ENCODE results near the gene PKP4. TPM values are rescaled to one million over a fixed set of nuclear protein-coding genes. Genes with fewer than 3 reads are reported as not detected.
A peak's percentile ranks its signal among the peaks of the same experiment; 100 is the strongest.

Gene PKP4
- total RNA-seq, 1 experiment from 2014 or later: 59.1 TPM

DNA sequence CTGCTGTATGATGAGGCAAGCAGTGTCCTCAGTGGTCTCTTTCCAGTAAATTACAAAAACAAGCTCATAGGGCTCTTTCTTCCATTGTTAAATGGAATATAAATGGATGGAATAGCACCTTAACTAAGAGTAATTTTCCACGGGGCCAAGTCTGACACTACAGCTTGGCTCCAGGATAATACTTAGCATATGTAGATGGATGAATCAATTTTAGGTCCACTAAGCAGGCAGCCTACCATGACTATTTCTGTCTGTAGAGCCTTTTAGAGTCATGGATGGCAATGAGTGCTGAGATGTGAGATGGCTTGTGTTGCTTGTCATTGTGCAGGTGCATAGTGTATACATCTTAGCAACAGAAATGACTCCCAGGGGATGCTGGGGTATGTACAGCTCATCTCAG is 125.9 kb downstream of the PKP4 start:
- intact Hi-C loops (cut with micrococcal nuclease; ENCODE audit: unreplicated experiment): no loop called here
- Histone ChIP-seq H3K4me3 (no peak overlapping the region), H3K36me3 (ENCODE audit: low read depth) (no peaks in the 10 kb centered on the region), H3F3A (ENCODE audit: insufficient read depth, low read depth) (no peaks in the 10 kb centered on the region), H3K9me3 (ENCODE audit: insufficient read depth, low read depth) (no peaks in the 10 kb centered on the region), H4K20me1 (ENCODE audit: insufficient read depth) (no peaks in the 10 kb centered on the region), H3K4me1 (replicated peaks; ENCODE audit: insufficient read depth) (peaks cover 8% of the 10 kb centered on the region), H3K4me2 (no peak overlapping the region), H3K79me2 (ENCODE audit: low read depth) (no peaks in the 10 kb centered on the region), H3K27ac (no peak overlapping the region), H3K27me3 (ENCODE audit: insufficient read depth, low read depth) (no peaks in the 10 kb centered on the region), H3K9me2 (ENCODE audit: insufficient read depth) (no peaks in the 10 kb centered on the region), H2AFZ (no peak overlapping the region)
- ChIA-PET CTCF (no interaction called here), POLR2A (ENCODE audit: unreplicated experiment) (no interaction called here)
- BruUV-seq (replicated peaks): no TSS peak
- no peak for DNase-seq
- TF ChIP-seq, protein P1, sequence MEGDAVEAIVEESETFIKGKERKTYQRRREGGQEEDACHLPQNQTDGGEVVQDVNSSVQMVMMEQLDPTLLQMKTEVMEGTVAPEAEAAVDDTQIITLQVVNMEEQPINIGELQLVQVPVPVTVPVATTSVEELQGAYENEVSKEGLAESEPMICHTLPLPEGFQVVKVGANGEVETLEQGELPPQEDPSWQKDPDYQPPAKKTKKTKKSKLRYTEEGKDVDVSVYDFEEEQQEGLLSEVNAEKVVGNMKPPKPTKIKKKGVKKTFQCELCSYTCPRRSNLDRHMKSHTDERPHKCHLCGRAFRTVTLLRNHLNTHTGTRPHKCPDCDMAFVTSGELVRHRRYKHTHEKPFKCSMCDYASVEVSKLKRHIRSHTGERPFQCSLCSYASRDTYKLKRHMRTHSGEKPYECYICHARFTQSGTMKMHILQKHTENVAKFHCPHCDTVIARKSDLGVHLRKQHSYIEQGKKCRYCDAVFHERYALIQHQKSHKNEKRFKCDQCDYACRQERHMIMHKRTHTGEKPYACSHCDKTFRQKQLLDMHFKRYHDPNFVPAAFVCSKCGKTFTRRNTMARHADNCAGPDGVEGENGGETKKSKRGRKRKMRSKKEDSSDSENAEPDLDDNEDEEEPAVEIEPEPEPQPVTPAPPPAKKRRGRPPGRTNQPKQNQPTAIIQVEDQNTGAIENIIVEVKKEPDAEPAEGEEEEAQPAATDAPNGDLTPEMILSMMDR (conservative IDR thresholded peaks at IDR 0.05): no peak
- TF ChIP-seq EZH2 (IDR thresholded peaks at IDR 0.05; ENCODE audit: low read depth): no peak

DNA sequence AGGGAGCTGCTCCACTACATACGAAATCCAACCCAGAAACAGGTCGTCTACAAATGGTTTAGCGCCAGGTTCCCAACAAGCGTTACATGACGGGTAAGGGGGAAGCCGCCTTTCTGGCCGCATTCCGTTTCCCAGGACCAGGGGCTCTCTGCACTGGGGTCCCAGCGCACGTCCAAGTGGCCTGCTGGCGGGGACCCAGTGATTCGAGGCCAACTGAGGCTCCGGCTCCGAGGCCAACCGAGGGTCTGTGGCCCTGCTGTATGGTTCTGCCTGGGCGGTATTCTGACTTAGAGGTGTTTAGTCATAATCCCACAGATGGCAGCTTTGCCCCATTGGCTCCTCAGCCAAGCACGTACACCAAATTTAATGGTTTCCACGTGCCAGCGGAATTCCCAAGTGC is 127.2 kb downstream of the PKP4 start:
- no peaks in the 10 kb centered on the region for H3K27me3 ChIP-seq (ENCODE audit: insufficient read depth, low read depth)
- no peaks in the 10 kb centered on the region for H3K9me2 ChIP-seq (ENCODE audit: insufficient read depth)
- no peak overlapping the region for H3K4me3 ChIP-seq
- H4K20me1 ChIP-seq (ENCODE audit: insufficient read depth): no peaks in the 10 kb centered on the region
- TF ChIP-seq, protein P1 (conservative IDR thresholded peaks at IDR 0.05): no peak
- TF ChIP-seq EZH2 (IDR thresholded peaks at IDR 0.05; ENCODE audit: low read depth): no peak
- no TSS peak for BruUV-seq (replicated peaks)
- H3K79me2 ChIP-seq (ENCODE audit: low read depth): no peaks in the 10 kb centered on the region
- H3K4me1 ChIP-seq (replicated peaks; ENCODE audit: insufficient read depth): peaks cover 8% of the 10 kb centered on the region
- no peak overlapping the region for H2AFZ ChIP-seq
- POLR2A ChIA-PET (ENCODE audit: unreplicated experiment): no interaction called here
- H3F3A ChIP-seq (ENCODE audit: insufficient read depth, low read depth): no peaks in the 10 kb centered on the region
- no peaks in the 10 kb centered on the region for H3K36me3 ChIP-seq (ENCODE audit: low read depth)
- no peak for DNase-seq
- intact Hi-C loops (cut with micrococcal nuclease; ENCODE audit: unreplicated experiment): no loop called here
- H3K27ac ChIP-seq: no peak overlapping the region
- CTCF ChIA-PET: no interaction called here
- H3K9me3 ChIP-seq (ENCODE audit: insufficient read depth, low read depth): no peaks in the 10 kb centered on the region
- no peak overlapping the region for H3K4me2 ChIP-seq

- H3K79me2 ChIP-seq (ENCODE audit: low read depth): no peaks in the 10 kb centered on the region
- H3K4me1 ChIP-seq (replicated peaks; ENCODE audit: insufficient read depth): peaks cover 8% of the 10 kb centered on the region
- H3K27ac ChIP-seq: 0 out of 2 replicates have a peak overlapping the region, but pooled peaks have one; percentile 6
- DNase-seq: peak in 1 of 2 experiments; percentile 64
- intact Hi-C loops (cut with micrococcal nuclease; ENCODE audit: unreplicated experiment): no loop called here
- ChIA-PET POLR2A (ENCODE audit: unreplicated experiment) (no interaction called here), CTCF (no interaction called here)
- H4K20me1 ChIP-seq (ENCODE audit: insufficient read depth): no peaks in the 10 kb centered on the region
- no peaks in the 10 kb centered on the region for H3K27me3 ChIP-seq (ENCODE audit: insufficient read depth, low read depth)
- no peak overlapping the region for H3K4me3 ChIP-seq
- H3K4me2 ChIP-seq: no peak overlapping the region
- no peaks in the 10 kb centered on the region for H3F3A ChIP-seq (ENCODE audit: insufficient read depth, low read depth)
- no peak overlapping the region for H2AFZ ChIP-seq
- H3K36me3 ChIP-seq (ENCODE audit: low read depth): no peaks in the 10 kb centered on the region
- TF ChIP-seq, protein P1 (conservative IDR thresholded peaks at IDR 0.05): no peak
- no peak for TF ChIP-seq EZH2 (IDR thresholded peaks at IDR 0.05; ENCODE audit: low read depth)
- no peaks in the 10 kb centered on the region for H3K9me3 ChIP-seq (ENCODE audit: insufficient read depth, low read depth)
- BruUV-seq (replicated peaks): no TSS peak
- H3K9me2 ChIP-seq (ENCODE audit: insufficient read depth): no peaks in the 10 kb centered on the region
These were observed 129.7 kb downstream of the PKP4 start for GRCh38 chr2:158586491-158586890.

All from PC-9 (cell line).